OCI-M1 (cell line): Measurements from ENCODE around the gene LEMD1.
A peak's percentile ranks its signal among the peaks of the same experiment; 100 is the strongest.

ENCODE experiments used
- DNase-seq: peaks from one replicate; lab custom pipeline; 2025; lab: John Stamatoyannopoulos, UW

Gene LEMD1

GRCh38 chr1:205421798-205422197, at the start of gene LEMD1:
TSS of gene LEMD1 (minus strand) at chr1:205422056. CDS start at chr1:205420536, 1,520 bp downstream.
- no peak for DNase-seq

- DNase-seq, result no peak
Measured at GRCh38 chr1:205470131-205470530, 48.3 kb upstream of the LEMD1 start.

- no peak for DNase-seq
Measured at GRCh38 chr1:205466595-205467220, 44.9 kb upstream of the LEMD1 start.

DNA sequence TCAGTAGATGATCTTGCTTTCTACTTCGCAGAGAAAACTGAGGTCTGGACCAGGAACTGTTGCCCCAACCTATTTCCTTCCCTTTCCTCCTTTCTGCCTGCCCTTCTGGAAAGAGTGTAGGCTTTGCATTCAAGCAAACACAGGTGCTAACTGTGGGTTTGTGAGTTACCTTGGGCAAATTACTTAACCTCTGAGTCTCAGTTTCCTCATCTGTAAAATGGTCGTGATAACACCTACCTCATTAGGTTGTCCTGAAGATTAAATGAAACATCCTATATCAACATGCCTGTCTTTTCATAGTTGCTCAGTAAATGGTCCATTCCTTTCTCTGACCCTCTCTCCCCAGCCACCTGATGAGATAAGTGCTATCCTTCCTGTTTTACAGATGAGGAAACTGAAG, 43.5 kb upstream of the LEMD1 start:
- no peak for DNase-seq

DNA sequence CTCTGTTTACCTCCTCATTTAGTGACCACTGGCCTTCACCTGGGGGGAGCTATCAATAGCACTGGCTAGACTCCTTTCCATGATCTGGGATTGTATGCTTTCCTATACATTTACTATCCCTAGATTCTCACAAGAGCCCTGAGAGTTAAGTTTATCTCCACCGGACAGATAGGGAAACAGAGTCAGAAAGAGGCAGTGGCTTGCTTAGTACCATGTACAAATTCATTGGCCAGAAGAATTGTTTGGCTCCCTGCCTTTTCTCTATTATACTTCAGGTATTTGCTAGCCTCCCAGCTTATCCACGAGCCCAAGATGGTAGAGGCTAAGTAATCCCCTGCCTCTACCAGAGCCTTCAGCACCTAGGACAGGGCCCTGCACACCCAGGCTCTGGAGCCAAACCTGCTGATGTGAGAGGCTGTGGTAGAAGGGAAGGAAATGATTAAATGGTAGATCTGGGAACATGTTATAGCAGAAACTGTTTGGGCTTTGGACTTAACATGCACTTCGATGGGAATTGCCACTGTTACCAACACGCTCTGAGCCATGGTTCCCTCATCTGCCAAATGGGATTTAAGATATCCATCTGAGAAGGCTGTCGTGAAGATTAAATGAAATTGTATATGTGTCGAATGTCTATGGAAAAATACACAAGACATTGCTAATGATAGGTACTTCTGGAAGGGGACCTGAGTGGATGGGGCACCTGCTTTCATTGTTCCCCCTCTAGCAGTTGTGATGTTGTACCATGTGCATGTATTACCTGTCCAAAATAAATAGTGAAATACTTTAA, 37.1 kb upstream of the LEMD1 start:
- DNase-seq, result peak; percentile 60

- DNase-seq, result no peak
Measured at GRCh38 chr1:205456868-205457745, 35.3 kb upstream of the LEMD1 start.

DNA sequence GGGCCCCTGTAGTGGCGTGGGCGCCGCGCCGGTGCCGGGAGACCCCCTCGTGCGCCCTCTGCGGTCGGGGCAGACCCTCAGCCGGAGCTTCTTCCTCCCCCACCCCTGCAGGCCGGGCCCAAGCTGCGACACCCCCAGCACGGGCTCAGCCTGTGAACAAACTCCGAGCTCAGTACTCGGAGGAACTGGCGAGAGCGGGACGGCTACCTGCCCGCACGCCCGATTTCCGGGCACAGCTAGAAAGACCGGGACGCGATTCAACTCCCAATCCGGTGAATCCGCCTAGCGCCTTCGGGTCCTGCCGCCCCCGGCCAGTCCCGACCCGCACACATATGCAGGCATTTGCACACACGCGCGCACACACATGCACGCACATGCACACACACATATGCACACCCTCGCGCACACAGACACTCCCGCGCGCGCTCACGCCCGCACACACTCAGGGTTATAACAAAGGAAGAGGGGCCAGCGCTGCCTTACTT, 34.6 kb upstream of the LEMD1 start:
- no peak for DNase-seq

GRCh38 chr1:205455581-205456382, 33.9 kb upstream of the LEMD1 start, which contains the start of gene BLACAT1:
TSS of gene BLACAT1 (minus strand) at chr1:205456045.
- DNase-seq, result no peak

GRCh38 chr1:205454903-205455335, 33.1 kb upstream of the LEMD1 start:
- no peak for DNase-seq

- DNase-seq, result no peak
Measured at GRCh38 chr1:205453466-205453865, 31.6 kb upstream of the LEMD1 start.

DNA sequence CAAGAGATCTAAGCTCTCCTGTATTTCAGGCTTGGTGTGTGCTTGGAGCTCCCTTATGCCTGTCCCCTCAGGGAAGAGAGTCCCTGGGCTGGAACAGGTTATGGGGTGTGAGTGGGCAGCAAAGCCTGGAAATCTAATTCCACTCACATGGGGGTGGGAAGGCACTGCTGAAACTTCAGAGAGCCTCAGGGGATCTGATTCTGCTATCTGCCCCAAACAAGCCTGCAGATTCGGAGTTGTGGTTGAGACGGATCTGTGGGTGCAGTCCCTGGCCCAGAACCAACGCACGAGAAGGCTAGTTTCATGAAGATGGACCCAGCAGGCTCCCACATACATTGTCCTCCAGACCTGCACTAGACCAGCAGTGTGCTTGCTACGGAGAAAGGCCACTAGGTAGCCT, 31.1 kb upstream of the LEMD1 start:
- peak; percentile 19 for DNase-seq

DNA sequence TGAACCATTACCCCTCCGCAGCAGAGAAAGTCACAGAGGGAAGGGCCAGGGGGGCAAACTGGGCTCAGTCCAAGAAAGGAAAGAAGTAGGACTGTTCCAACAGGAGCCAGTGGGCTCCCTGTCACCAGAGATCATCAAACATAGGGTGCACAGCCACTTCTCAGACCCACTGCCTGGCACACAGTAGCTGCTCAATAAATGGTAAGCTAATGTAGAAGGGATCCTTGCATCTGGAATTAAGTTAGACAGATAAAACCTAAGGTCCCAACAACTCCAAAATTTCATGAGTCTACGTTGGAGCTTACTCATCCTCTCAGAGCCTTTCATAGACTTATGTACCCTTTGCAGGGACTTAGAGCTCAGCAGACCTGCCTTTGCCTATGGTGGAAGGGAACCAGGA, 30.5 kb upstream of the LEMD1 start:
- no peak for DNase-seq

DNA sequence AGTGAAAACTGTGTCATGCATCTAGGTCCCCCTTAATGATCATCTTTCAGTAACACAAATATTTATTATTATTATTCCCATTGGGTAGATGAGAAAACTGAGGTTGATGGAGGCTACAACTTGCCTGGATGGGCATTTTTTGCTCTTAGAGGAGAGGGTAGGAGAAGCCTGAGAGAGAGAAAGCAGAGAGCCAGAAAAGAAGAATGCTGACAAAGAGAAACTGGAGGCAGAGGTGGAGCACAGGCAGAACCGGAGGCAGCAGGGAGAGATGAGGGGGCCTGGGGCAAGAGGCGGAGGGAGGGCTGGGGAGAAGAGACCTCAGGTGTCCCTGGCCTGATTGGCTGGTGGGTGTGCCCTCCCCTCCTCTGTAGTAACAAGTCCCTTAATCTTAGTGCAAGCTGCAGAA, 29.9 kb upstream of the LEMD1 start:
- no peak for DNase-seq

DNA sequence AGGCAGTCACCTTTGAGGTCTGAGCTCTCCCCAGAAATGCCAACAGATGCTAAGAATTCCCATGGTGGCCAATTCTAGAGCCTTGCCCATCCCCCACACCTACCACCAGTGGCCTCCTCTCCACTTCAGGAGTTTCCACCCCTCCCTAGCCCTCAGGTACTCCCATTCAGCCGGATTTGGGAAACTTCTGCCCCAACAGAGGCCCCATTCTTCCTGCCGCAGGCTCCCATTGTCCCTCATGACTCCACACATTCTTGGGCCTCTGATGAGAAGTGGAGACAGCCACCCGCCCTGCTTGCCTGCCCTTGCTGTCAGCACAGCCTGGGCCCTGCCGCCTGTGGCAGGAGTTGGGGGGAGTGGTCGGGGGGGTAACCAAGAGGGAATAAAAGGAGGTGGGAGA, 29.3 kb upstream of the LEMD1 start:
- DNase-seq, result no peak

DNA sequence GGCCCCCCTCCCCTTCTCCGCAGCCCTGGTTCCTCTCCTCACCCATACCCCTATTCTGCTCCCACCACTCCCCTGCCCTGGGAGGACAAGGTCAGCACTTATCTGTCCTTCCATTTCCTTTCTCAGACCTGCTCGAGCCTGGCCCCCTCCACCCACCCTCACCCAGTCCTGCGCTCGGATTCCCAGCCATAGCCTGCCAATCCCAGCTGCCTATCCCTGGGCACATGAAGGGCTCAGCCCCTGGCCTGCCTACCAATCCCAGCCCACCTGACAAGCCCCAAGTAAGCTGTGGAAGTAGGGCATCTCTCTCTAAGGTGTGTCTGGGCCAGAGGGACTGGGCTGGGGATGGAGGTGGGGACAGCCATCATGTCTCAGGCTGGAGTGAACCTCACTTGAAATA, 28.6 kb upstream of the LEMD1 start:
- no peak for DNase-seq

DNA sequence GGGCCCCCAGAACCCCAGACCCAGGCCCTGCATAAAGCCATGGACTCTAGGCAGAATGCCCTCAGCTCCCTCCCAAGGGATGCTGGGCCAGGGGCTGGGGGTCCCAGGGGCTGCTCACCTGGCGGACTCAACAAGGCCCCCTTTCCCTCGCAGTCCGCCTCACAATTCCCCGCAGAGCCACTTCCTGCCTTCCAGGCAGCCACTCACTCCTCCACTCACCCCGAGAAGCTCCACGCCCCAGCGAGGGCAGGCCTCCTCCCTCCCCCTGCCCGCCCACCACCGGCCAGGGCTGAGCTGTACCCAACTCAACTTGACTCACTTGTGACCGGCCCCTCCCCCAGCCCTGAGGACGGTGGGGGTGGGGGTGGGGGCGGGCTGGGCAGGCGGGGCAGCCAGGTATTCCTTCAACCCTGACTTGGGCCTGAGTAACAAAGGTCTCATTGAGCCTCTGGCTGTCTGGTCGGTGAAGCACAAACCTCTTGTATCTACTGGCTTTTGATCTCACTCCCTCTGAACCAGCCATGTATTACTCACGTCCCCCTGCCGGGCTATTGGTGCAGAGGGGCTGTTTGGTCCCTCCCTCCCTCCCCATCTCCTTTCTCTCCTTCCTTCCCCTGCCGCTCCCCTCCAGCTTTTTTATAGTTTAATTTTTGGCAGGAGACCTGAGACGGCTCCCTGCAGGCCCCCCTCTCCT, 28.0 kb upstream of the LEMD1 start:
- peak; percentile 41 for DNase-seq

- no peak for DNase-seq
Measured at GRCh38 chr1:205449254-205449749, 27.4 kb upstream of the LEMD1 start.

DNA sequence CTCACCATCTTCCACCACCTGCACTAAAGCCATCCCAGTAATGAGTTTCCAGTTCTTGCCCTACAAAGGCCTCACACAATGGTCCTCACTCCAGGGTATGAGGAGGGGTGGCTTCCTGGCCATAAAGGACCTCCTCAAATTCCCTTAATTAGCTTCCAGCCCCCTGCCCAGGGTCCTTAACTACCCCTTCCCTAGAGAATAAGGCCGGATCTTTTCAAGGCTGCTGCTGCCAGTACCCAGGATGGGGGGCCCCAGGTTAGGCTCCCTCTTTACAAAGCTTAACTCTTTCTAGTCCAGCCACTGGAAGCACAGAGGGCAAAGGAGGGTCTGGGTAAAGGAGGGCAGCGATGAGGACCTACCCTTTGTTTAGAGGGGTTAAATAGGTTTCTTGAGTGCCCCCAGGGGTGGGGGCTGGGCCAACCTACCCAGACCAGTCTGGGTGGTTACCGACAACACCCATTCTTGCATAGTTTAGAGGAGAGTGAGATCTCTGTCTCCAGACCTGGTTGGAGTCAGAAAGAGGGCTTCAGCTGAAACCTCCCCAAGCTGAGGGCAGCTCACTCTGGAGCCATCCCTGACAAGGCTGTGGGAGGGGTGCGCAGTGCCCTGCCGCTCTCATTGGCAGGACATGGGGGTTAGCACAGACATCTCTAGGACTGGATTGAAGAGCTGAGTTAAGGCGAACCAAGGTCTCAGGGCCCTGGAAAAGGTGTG, 26.8 kb upstream of the LEMD1 start:
- no peak for DNase-seq

- DNase-seq, result no peak
Measured at GRCh38 chr1:205447457-205448341, 25.8 kb upstream of the LEMD1 start.
